ENCODE results near the gene TADA2B.

The TADA2B gene

GRCh38 chr4:7017446-7018048 lies 25.6 kb upstream of the TADA2B start:
- peak in 13 of 56 donors; percentile 6 to 57 (median 28) for DNase-seq

GRCh38 chr4:7018281-7018680 lies 24.9 kb upstream of the TADA2B start:
- no peak for DNase-seq

- no peak for DNase-seq
Measured at GRCh38 chr4:7019367-7019766, 23.8 kb upstream of the TADA2B start.

- no peak for DNase-seq
Measured at GRCh38 chr4:7020290-7020689, 22.9 kb upstream of the TADA2B start.

- no peak for DNase-seq
Measured at GRCh38 chr4:7020856-7021255, 22.3 kb upstream of the TADA2B start.

- no peak for DNase-seq
Measured at GRCh38 chr4:7021355-7021754, 21.8 kb upstream of the TADA2B start.

- DNase-seq: no peak
Measured at GRCh38 chr4:7021930-7022664, 21.1 kb upstream of the TADA2B start.

GRCh38 chr4:7023486-7023885 lies 19.7 kb upstream of the TADA2B start:
- no peak for DNase-seq

- no peak for DNase-seq
Measured at GRCh38 chr4:7023901-7024300, 19.3 kb upstream of the TADA2B start.

GRCh38 chr4:7024336-7024890 lies 18.8 kb upstream of the TADA2B start:
- DNase-seq: no peak

GRCh38 chr4:7025040-7025602 lies 18.1 kb upstream of the TADA2B start:
- no peak for DNase-seq

GRCh38 chr4:7026107-7026506 lies 17.1 kb upstream of the TADA2B start:
- peak in 20 of 56 donors; percentile 5 to 71 (median 37) for DNase-seq

GRCh38 chr4:7027284-7027683 lies 15.9 kb upstream of the TADA2B start:
- no peak for DNase-seq

- DNase-seq: no peak
Measured at GRCh38 chr4:7027913-7028312, 15.3 kb upstream of the TADA2B start.

- DNase-seq: peak in 3 of 56 donors; percentile 16 to 26 (median 24)
Measured at GRCh38 chr4:7029212-7029611, 14.0 kb upstream of the TADA2B start.

GRCh38 chr4:7029921-7030320 lies 13.3 kb upstream of the TADA2B start:
- no peak for DNase-seq

GRCh38 chr4:7030856-7031255 lies 12.3 kb upstream of the TADA2B start:
- DNase-seq: no peak

GRCh38 chr4:7031558-7032449 lies 11.4 kb upstream of the TADA2B start:
- no peak for DNase-seq

GRCh38 chr4:7032596-7032995 lies 10.6 kb upstream of the TADA2B start:
- no peak for DNase-seq

- DNase-seq: peak in 5 of 56 donors; percentile 7 to 46 (median 21)
Measured at GRCh38 chr4:7034262-7035081, 8.7 kb upstream of the TADA2B start.

- DNase-seq: no peak
Measured at GRCh38 chr4:7037425-7037824, 5.7 kb upstream of the TADA2B start.
